Measurements from ENCODE around the gene CD6.

CD6 gene

GRCh38 chr11:61066645-61067044 is 95.2 kb downstream of the CD6 start:
- no peak for DNase-seq (ENCODE audit: low read depth)
- no peak overlapping the region for H3K4me3 ChIP-seq (ENCODE audit: control insufficient read depth, low read depth, low read length)
- TF ChIP-seq, protein P1, sequence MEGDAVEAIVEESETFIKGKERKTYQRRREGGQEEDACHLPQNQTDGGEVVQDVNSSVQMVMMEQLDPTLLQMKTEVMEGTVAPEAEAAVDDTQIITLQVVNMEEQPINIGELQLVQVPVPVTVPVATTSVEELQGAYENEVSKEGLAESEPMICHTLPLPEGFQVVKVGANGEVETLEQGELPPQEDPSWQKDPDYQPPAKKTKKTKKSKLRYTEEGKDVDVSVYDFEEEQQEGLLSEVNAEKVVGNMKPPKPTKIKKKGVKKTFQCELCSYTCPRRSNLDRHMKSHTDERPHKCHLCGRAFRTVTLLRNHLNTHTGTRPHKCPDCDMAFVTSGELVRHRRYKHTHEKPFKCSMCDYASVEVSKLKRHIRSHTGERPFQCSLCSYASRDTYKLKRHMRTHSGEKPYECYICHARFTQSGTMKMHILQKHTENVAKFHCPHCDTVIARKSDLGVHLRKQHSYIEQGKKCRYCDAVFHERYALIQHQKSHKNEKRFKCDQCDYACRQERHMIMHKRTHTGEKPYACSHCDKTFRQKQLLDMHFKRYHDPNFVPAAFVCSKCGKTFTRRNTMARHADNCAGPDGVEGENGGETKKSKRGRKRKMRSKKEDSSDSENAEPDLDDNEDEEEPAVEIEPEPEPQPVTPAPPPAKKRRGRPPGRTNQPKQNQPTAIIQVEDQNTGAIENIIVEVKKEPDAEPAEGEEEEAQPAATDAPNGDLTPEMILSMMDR (conservative IDR thresholded peaks at IDR 0.05; ENCODE audit: control insufficient read depth, insufficient read depth, low read depth, low read length) = no peak

DNA sequence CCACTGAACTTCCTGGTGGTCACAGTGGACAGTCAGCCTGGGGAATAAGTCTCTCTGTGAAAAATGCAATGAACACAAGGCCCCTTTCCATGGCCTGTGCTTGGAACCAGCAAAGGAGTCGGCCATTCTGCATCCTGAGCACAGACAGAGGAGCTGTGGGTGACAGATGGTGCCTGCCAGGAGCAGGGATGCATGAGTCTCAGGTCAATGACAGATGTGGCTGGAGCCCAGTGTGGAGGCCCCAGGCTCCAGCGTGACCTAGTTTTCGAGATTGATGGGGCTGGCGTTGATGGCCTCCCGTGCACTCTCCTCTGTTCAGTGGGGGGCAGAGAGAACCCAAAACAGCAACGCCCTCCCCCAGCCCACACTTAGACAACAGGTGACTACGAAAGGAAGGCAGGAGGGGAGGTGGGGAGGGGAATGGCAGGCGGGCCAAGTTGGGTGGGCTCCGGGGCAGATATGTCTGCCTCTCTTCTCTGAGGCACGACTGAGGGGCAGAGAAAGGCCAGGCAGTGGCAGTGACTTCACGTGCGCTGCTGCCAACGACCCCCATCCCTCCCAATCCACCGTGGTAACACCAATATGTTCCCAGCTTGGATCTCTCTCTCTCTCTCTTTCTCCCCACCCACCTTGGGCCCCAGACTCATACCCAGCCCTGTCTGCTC is 96.4 kb downstream of the CD6 start:
- TF ChIP-seq, protein P1 (conservative IDR thresholded peaks at IDR 0.05; ENCODE audit: control insufficient read depth, insufficient read depth, low read depth, low read length) = no peak
- DNase-seq (ENCODE audit: low read depth) = no peak
- H3K4me3 ChIP-seq (ENCODE audit: control insufficient read depth, low read depth, low read length) = no peak overlapping the region

GRCh38 chr11:61068581-61068980 is 97.1 kb downstream of the CD6 start:
- TF ChIP-seq, protein P1 (conservative IDR thresholded peaks at IDR 0.05; ENCODE audit: control insufficient read depth, insufficient read depth, low read depth, low read length) = no peak
- DNase-seq (ENCODE audit: low read depth) = no peak
- H3K4me3 ChIP-seq (ENCODE audit: control insufficient read depth, low read depth, low read length) = no peak overlapping the region

DNA sequence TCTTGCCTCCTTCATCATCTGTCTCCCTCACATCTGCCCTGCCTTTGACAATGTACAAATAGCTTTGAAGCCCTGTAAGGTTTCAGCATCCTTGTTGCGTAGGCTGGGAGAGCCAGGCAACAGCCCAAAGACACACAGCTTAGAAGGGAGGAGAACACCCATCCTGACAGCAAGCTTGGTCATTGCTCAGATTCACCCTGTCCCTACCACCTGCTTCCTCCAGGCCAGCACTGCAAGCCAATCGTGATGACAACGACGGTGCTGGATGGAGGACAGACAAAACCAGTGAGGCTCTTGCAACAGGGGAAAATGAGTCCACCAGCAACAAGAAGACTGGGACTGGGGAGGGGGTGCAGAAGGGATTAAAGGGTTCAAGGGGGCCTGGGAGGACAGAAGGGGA is 97.9 kb downstream of the CD6 start:
- no peak for DNase-seq (ENCODE audit: low read depth)
- TF ChIP-seq, protein P1 (conservative IDR thresholded peaks at IDR 0.05; ENCODE audit: control insufficient read depth, insufficient read depth, low read depth, low read length) = no peak
- H3K4me3 ChIP-seq (ENCODE audit: control insufficient read depth, low read depth, low read length) = no peak overlapping the region
